Transverse colon (tissue), 4 donors: ENCODE results near the gene SH3RF3. TPM values are rescaled to one million over a fixed set of nuclear protein-coding genes. Genes with fewer than 3 reads are reported as not detected.
A peak's percentile ranks its signal among the peaks of the same experiment; 100 is the strongest.

Experiments used
- DNase-seq: peaks from one replicate; pipeline ENCODE4 v3.0.0-alpha.2; 2019
- H3K27ac ChIP-seq, 4 donors: fragments of 200-600 bp; sonication (generic); 2 replicates each; pipeline ENCODE4 v1.5.1; 2016 to 2018; ENCODE audit warnings: inconsistent platforms in 4 of 4
- H3K27me3 ChIP-seq: fragments of 200-600 bp; sonication (generic); 2 replicates; pipeline ENCODE4 v1.5.1; 2017; ENCODE audit warnings: inconsistent platforms
- H3K36me3 ChIP-seq, 4 donors: fragments of 200-600 bp; sonication (generic); 2 replicates each; pipeline ENCODE4 v1.5.1; 2017 to 2019; ENCODE audit warnings: inconsistent platforms in 4 of 4
- H3K4me1 ChIP-seq, 4 donors: fragments of 200-600 bp; sonication (generic); 2 replicates each; pipeline ENCODE4 v1.5.1; 2017 to 2020; ENCODE audit warnings: inconsistent platforms in 4 of 4
- H3K4me3 ChIP-seq, 4 donors: fragments of 200-600 bp; sonication (generic); 1 replicate in 1 of 4; 2 replicates in 3 of 4; pipeline versions ENCODE4 v1.5.1 to v1.6.1; 2017 to 2019; ENCODE audit warnings: inconsistent platforms in 4 of 4
- H3K9me3 ChIP-seq, 2 donors: fragments of 200-600 bp; sonication (generic); 2 replicates each; pipeline ENCODE4 v1.5.1; 2017 to 2019; ENCODE audit warnings: inconsistent platforms in 2 of 2
- EP300 ChIP-seq: sonication (generic); formaldehyde crosslinking; IDR thresholded peaks from one replicate; pipeline ENCODE4 v1.6.1; 2017; ENCODE audit warnings: antibody characterized with exemption, low read depth
- POLR2A ChIP-seq: fragments of 450-650 bp; IDR thresholded peaks from one replicate; pipeline ENCODE4 v1.6.1; 2016; ENCODE audit warnings: antibody characterized with exemption, mild to moderate bottlenecking, moderate library complexity
- POLR2AphosphoS5 ChIP-seq, 3 donors: sonication (generic); formaldehyde crosslinking; IDR thresholded peaks; one replicate each; pipeline ENCODE4 v1.6.1; 2016; ENCODE audit warnings: antibody characterized with exemption in 3 of 3
- WGBS, 2 donors: methylation state at CpG; one replicate each; pipeline ENCODE4 v1.1.5; 2018; ENCODE audit warnings: low coverage in 1 of 2; 5-methylcytosine and 5-hydroxymethylcytosine counted together
- in situ Hi-C, 4 donors: fragments of 200-750 bp; cut with MboI; loops; one replicate each; pipeline versions ENCODE4 v1.15.0 to v1.15.1; 2017; ENCODE audit warnings: low sequenced_read_pairs in 3 of 4, low pct_ligation_motif_present in 1 of 4, low pct_unique_long_range_greater_than_20kb in 1 of 4
- intact Hi-C: fragments of 100-400 bp; cut with DNase I; formaldehyde crosslinking; loops from one replicate; pipeline ENCODE4 v1.15.1; 2023; ENCODE audit warnings: low total_unique reads
- total RNA-seq, 4 donors: library from RNA; depleted of rRNA; stranded (reverse); fragments of >200 nt; gene quantifications; one replicate each; pipeline ENCODE4 v1.1.0, GENCODE V29; 2016
- TF ChIP-seq, protein P1 (sequence below), 5 experiments: fragments of 200-600 bp in 3 of 5; fragments of 450-650 bp in 2 of 5; sonication (generic) in 3 of 5; IDR thresholded peaks; 1 replicate in 2 of 5; 2 replicates in 3 of 5; pipeline ENCODE4 v1.5.1; 2016 to 2017; ENCODE audit warnings: antibody characterized with exemption in 5 of 5, inconsistent platforms in 3 of 5, mild to moderate bottlenecking in 2 of 5, moderate library complexity in 1 of 5

Gene SH3RF3
- total RNA-seq, 4 donors from 2014 or later, result 1.9 to 8.8 (median 2.9) TPM

DNA sequence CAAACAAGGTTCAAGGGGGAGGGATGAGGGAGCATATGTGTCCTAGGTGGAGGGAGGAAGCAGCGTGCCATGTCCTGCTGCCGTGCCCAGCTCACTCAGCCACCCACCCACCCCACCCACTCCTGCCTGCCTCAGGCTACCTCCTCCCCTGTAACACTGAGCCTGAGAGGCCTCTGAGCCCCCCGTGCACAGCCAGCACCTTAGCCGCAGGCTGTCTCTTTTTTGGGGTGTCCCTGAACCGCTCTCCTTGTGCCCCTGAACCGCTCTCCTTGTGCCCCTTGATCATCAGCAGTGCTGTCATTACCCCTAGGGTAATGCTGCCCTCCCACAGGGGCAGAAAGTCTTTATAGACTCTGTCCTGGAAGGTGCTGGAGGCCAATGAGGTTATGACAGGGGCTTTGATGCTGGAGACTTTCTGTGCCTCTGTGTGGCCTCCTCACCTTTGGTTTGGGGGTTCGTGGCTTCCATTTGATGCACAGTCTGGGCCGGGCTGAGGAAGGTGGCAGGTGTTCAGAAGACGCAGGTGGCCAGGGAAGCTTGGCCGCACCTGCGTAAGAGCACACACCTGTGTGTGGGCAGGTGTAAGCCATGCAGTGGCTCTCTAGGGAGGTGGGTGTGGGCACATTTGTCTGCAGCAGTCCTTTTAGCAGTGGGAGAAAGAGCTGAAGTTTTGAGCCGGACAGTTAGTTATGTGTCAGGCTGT lies 344.8 kb downstream of the SH3RF3 start:
- no peak overlapping the region for H3K4me3 ChIP-seq
- 69% methylated on average over 11 of the region's 12 CpGs; no CpG with 5 or more reads in 1 of the 2 donors for WGBS, 2 donors
- no peaks in the 10 kb centered on the region for H3K36me3 ChIP-seq
- TF ChIP-seq EP300 (no peak), POLR2A (no peak), POLR2AphosphoS5 (IDR thresholded peaks at IDR 0.05) (peak; percentile 63 to 88 (median 66))
- TF ChIP-seq, protein P1, sequence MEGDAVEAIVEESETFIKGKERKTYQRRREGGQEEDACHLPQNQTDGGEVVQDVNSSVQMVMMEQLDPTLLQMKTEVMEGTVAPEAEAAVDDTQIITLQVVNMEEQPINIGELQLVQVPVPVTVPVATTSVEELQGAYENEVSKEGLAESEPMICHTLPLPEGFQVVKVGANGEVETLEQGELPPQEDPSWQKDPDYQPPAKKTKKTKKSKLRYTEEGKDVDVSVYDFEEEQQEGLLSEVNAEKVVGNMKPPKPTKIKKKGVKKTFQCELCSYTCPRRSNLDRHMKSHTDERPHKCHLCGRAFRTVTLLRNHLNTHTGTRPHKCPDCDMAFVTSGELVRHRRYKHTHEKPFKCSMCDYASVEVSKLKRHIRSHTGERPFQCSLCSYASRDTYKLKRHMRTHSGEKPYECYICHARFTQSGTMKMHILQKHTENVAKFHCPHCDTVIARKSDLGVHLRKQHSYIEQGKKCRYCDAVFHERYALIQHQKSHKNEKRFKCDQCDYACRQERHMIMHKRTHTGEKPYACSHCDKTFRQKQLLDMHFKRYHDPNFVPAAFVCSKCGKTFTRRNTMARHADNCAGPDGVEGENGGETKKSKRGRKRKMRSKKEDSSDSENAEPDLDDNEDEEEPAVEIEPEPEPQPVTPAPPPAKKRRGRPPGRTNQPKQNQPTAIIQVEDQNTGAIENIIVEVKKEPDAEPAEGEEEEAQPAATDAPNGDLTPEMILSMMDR (IDR thresholded peaks at IDR 0.05), result no peak
- DNase-seq, result peak; percentile 33
- no peaks in the 10 kb centered on the region for H3K27me3 ChIP-seq
- in situ Hi-C loops, result no loop called here
- peaks cover 0 to 39% (median 25%) of the 10 kb centered on the region in 4 donors for H3K4me1 ChIP-seq
- H3K9me3 ChIP-seq, result no peaks in the 10 kb centered on the region
- no peak overlapping the region for H3K27ac ChIP-seq
- intact Hi-C loops, result no loop called here

GRCh38 chr2:109474319-109474825 lies 345.4 kb downstream of the SH3RF3 start:
- Histone ChIP-seq H3K27me3 (no peaks in the 10 kb centered on the region), H3K36me3 (no peaks in the 10 kb centered on the region), H3K4me3 (no peak overlapping the region), H3K9me3 (no peaks in the 10 kb centered on the region), H3K27ac (no peak overlapping the region), H3K4me1 (peaks cover 0 to 39% (median 25%) of the 10 kb centered on the region in 4 donors)
- intact Hi-C loops, result no loop called here
- TF ChIP-seq POLR2A (no peak), POLR2AphosphoS5 (IDR thresholded peaks at IDR 0.05) (no peak)
- DNase-seq, result no peak
- 68% methylated on average over 11 of the region's 11 CpGs; no CpG with 5 or more reads in 1 of the 2 donors for WGBS, 2 donors
- in situ Hi-C loops, result no loop called here

GRCh38 chr2:109475531-109476210 lies 346.7 kb downstream of the SH3RF3 start:
- DNase-seq, result no peak
- H3K27ac ChIP-seq, result no peak overlapping the region
- TF ChIP-seq, protein P1 (IDR thresholded peaks at IDR 0.05), result no peak
- TF ChIP-seq EP300 (no peak), POLR2A (no peak), POLR2AphosphoS5 (IDR thresholded peaks at IDR 0.05) (no peak)
- peaks cover 0 to 37% (median 26%) of the 10 kb centered on the region in 4 donors for H3K4me1 ChIP-seq
- no peaks in the 10 kb centered on the region for H3K27me3 ChIP-seq
- no peak overlapping the region for H3K4me3 ChIP-seq
- in situ Hi-C loops (no loop called here), intact Hi-C loops (no loop called here)
- 62% methylated on average over 6 of the region's 6 CpGs; no CpG with 5 or more reads in 1 of the 2 donors for WGBS, 2 donors
- no peaks in the 10 kb centered on the region for H3K36me3 ChIP-seq
- H3K9me3 ChIP-seq, result no peaks in the 10 kb centered on the region

- Histone ChIP-seq H3K27ac (no peak overlapping the region), H3K9me3 (no peaks in the 10 kb centered on the region), H3K36me3 (no peaks in the 10 kb centered on the region), H3K27me3 (no peaks in the 10 kb centered on the region), H3K4me1 (peaks cover 0 to 38% (median 26%) of the 10 kb centered on the region in 4 donors), H3K4me3 (no peak overlapping the region)
- no peak for DNase-seq
- intact Hi-C loops (no loop called here), in situ Hi-C loops (no loop called here)
- TF ChIP-seq EP300 (no peak), POLR2AphosphoS5 (IDR thresholded peaks at IDR 0.05) (no peak), POLR2A (no peak)
- TF ChIP-seq, protein P1 (IDR thresholded peaks at IDR 0.05), result no peak
- WGBS, 2 donors, result 75% methylated on average over 10 of the region's 10 CpGs; no CpG with 5 or more reads in 1 of the 2 donors
Measured at GRCh38 chr2:109476641-109477441, 347.8 kb downstream of the SH3RF3 start.
